IMR-90 (cell line): ENCODE measurements around the gene WDTC1. TPM values are rescaled to one million over a fixed set of nuclear protein-coding genes. Genes with fewer than 3 reads are reported as not detected.
A peak's percentile ranks its signal among the peaks of the same experiment; 100 is the strongest.

Experiments
- ATAC-seq: fragments of 200-7000 bp; cut with Tn5 transposase; 2 replicates; pipeline ENCODE4 v1.9.1; 2020; ENCODE audit warnings: low read depth, mild to moderate bottlenecking, moderate library complexity
- BruUV-seq: library from RNA; stranded (reverse); fragments of 400-500 nt; replicated peaks from 2 replicates; lab custom pipeline; 2021; lab: Mats Ljungman, UMichigan
- CTCF ChIA-PET: fragments of 300-600 bp; formaldehyde crosslinking; extraction: SDS; loops from one replicate; lab custom pipeline; 2021; ENCODE audit warnings: antibody characterized with exemption; lab: Yijun Ruan, JAX
- POLR2A ChIA-PET: fragments of 300-600 bp; sonication (Branson Sonifier 250); formaldehyde crosslinking; loops from one replicate; lab custom pipeline; 2022; ENCODE audit warnings: antibody characterized with exemption; ENCODE audit not compliant: unreplicated experiment; lab: Charles Lee
- DNase-seq: peaks from one replicate; pipeline ENCODE4 v3.0.0; 2013
- H2AFZ ChIP-seq: replicated peaks from 2 replicates; pipeline ENCODE3; 2013; ENCODE audit warnings: low read length, mild to moderate bottlenecking; ENCODE audit not compliant: poor library complexity
- H2AK5ac ChIP-seq: 2 replicates; pipeline ENCODE4 v1.6.1; 2013; ENCODE audit warnings: low read depth, low read length, inconsistent platforms
- H2AK9ac ChIP-seq: replicated peaks from 2 replicates; pipeline ENCODE3; 2013; ENCODE audit warnings: mild to moderate bottlenecking, low read depth, low read length, moderate library complexity; ENCODE audit not compliant: poor library complexity
- H2BK120ac ChIP-seq: 2 replicates; pipeline ENCODE4 v1.6.1; 2013; ENCODE audit warnings: low read depth, low read length, inconsistent platforms
- H2BK15ac ChIP-seq: 3 replicates; pipeline ENCODE4 v1.6.1; 2013; ENCODE audit warnings: low read depth, low read length, inconsistent platforms
- H2BK20ac ChIP-seq: 2 replicates; pipeline ENCODE4 v1.6.1; 2013; ENCODE audit warnings: low read depth, mild to moderate bottlenecking, inconsistent platforms, low read length, moderate library complexity
- H2BK5ac ChIP-seq: 2 replicates; pipeline ENCODE4 v1.6.1; 2013; ENCODE audit warnings: mild to moderate bottlenecking, low read depth, low read length, inconsistent platforms; ENCODE audit not compliant: poor library complexity, severe bottlenecking
- H3K14ac ChIP-seq: replicated peaks from 2 replicates; pipeline ENCODE4 v1.6.1; 2013; ENCODE audit warnings: low read depth, low read length, inconsistent platforms
- H3K18ac ChIP-seq: 2 replicates; pipeline ENCODE4 v1.6.1; 2013; ENCODE audit warnings: low read depth, low read length, control low read depth
- H3K23ac ChIP-seq: 2 replicates; pipeline ENCODE4 v1.6.1; 2013; ENCODE audit warnings: low read depth, low read length, inconsistent platforms
- H3K27ac ChIP-seq: 2 replicates; pipeline ENCODE4 v1.5.1; 2013; ENCODE audit warnings: mild to moderate bottlenecking, control low read depth, low read length; ENCODE audit not compliant: insufficient read depth
- H3K27me3 ChIP-seq: 2 replicates; pipeline ENCODE4 v1.6.1; 2013; ENCODE audit warnings: low read length; ENCODE audit not compliant: control insufficient read depth, insufficient read depth
- H3K36me3 ChIP-seq: 2 replicates; pipeline ENCODE4 v1.6.1; 2013; ENCODE audit warnings: low read length, mixed read lengths; ENCODE audit not compliant: control insufficient read depth, insufficient read depth
- H3K4ac ChIP-seq: 2 replicates; pipeline ENCODE4 v1.6.1; 2013; ENCODE audit warnings: low read depth, low read length, inconsistent platforms
- H3K4me1 ChIP-seq: 2 replicates; pipeline ENCODE4 v1.6.1; 2013; ENCODE audit warnings: low read length, mixed read lengths; ENCODE audit not compliant: control insufficient read depth, insufficient read depth
- H3K4me2 ChIP-seq: 2 replicates; pipeline ENCODE4 v1.6.1; 2013; ENCODE audit warnings: low read depth, mild to moderate bottlenecking, control low read depth, low read length, moderate library complexity
- H3K4me3 ChIP-seq: 2 replicates; pipeline ENCODE4 v1.5.1; 2013; ENCODE audit warnings: low read depth, mild to moderate bottlenecking, control low read depth, low read length, moderate library complexity; ENCODE audit not compliant: insufficient read depth
- H3K56ac ChIP-seq: 2 replicates; pipeline ENCODE4 v1.6.1; 2013; ENCODE audit warnings: low read length, inconsistent platforms; ENCODE audit not compliant: insufficient read depth; ENCODE audit errors: extremely low read depth
- H3K79me1 ChIP-seq, 2 experiments: 2 replicates each; pipeline ENCODE4 v1.6.1; 2013; ENCODE audit warnings: low read length in 2 of 2, inconsistent platforms in 1 of 2, low read depth in 1 of 2
- H3K9ac ChIP-seq: 2 replicates; pipeline ENCODE4 v1.6.1; 2013; ENCODE audit warnings: low read depth, low read length, control low read depth
- H3K9me1 ChIP-seq: 2 replicates; pipeline ENCODE4 v1.6.1; 2013; ENCODE audit warnings: low read length, inconsistent platforms; ENCODE audit not compliant: insufficient read depth
- H3K9me3 ChIP-seq: 2 replicates; pipeline ENCODE4 v1.6.1; 2013; ENCODE audit warnings: low read length; ENCODE audit not compliant: control insufficient read depth, insufficient read depth
- H4K20me1 ChIP-seq: 2 replicates; pipeline ENCODE4 v1.6.1; 2013; ENCODE audit warnings: low read length, inconsistent platforms; ENCODE audit not compliant: insufficient read depth
- H4K5ac ChIP-seq: 2 replicates; pipeline ENCODE4 v1.6.1; 2013; ENCODE audit warnings: mild to moderate bottlenecking, low read depth, low read length, control low read depth
- H4K8ac ChIP-seq, 2 experiments: 2 replicates each; pipeline ENCODE4 v1.6.1; 2013; ENCODE audit warnings: low read depth in 2 of 2, low read length in 2 of 2, control low read depth in 1 of 2, inconsistent platforms in 1 of 2
- H4K91ac ChIP-seq: 2 replicates; pipeline ENCODE4 v1.6.1; 2013; ENCODE audit warnings: low read depth, low read length, inconsistent platforms; ENCODE audit not compliant: insufficient read depth
- BHLHE40 ChIP-seq: fragments of 150-350 bp; IDR thresholded peaks from 2 replicates; pipeline ENCODE4 v1.6.1; 2016; ENCODE audit warnings: mild to moderate bottlenecking, low read depth, low read length
- CEBPB ChIP-seq: IDR thresholded peaks from 2 replicates; pipeline ENCODE4 v1.6.1; 2012; ENCODE audit warnings: low read depth, low read length, improper control_type of control experiment
- CHD1 ChIP-seq: IDR thresholded peaks from 2 replicates; pipeline ENCODE4 v1.6.1; 2012; ENCODE audit warnings: low read depth, low read length, improper control_type of control experiment
- FOS ChIP-seq: fragments of 150-350 bp; IDR thresholded peaks from 2 replicates; pipeline ENCODE4 v1.6.1; 2016; ENCODE audit warnings: low read depth, low read length
- MAFK ChIP-seq: IDR thresholded peaks from 2 replicates; pipeline ENCODE4 v1.6.1; 2012; ENCODE audit warnings: low read depth, low read length, improper control_type of control experiment
- MAZ ChIP-seq: IDR thresholded peaks from 2 replicates; pipeline ENCODE4 v1.6.1; 2012; ENCODE audit warnings: low read depth, mild to moderate bottlenecking, low read length, improper control_type of control experiment, moderate library complexity, borderline replicate concordance
- MXI1 ChIP-seq: IDR thresholded peaks from 2 replicates; pipeline ENCODE4 v1.6.1; 2012; ENCODE audit warnings: low read depth, mild to moderate bottlenecking, low read length, moderate library complexity, borderline replicate concordance
- NFE2L2 ChIP-seq: fragments of 150-350 bp; IDR thresholded peaks from 2 replicates; pipeline ENCODE4 v1.6.1; 2016; ENCODE audit warnings: low read depth, mild to moderate bottlenecking, low read length
- POLR2A ChIP-seq: IDR thresholded peaks from 2 replicates; pipeline ENCODE4 v1.6.1; 2012; ENCODE audit warnings: mild to moderate bottlenecking, low read depth, low read length
- RAD21 ChIP-seq: IDR thresholded peaks from 2 replicates; pipeline ENCODE4 v1.6.1; 2012; ENCODE audit warnings: low read length, improper control_type of control experiment
- RCOR1 ChIP-seq: IDR thresholded peaks from 2 replicates; pipeline ENCODE4 v1.6.1; 2012; ENCODE audit warnings: mild to moderate bottlenecking, low read length, improper control_type of control experiment; ENCODE audit not compliant: insufficient replicate concordance
- RFX5 ChIP-seq: IDR thresholded peaks from 2 replicates; pipeline ENCODE4 v1.8.0; 2012; ENCODE audit warnings: low read depth, mild to moderate bottlenecking, low read length, moderate library complexity
- SMC3 ChIP-seq: fragments of 150-350 bp; IDR thresholded peaks from 2 replicates; pipeline ENCODE4 v1.6.1; 2016; ENCODE audit warnings: low read depth, mild to moderate bottlenecking, antibody characterized with exemption, low read length, moderate library complexity
- WGBS, 2 experiments: methylation state at CpG; one replicate each; pipeline versions ENCODE4 v1.1.5 to v1.1.7; 2013; ENCODE audit warnings: missing lambda C conversion rate in 2 of 2; ENCODE audit not compliant: insufficient read length in 1 of 2; ENCODE audit errors: extremely low coverage in 2 of 2; 5-methylcytosine and 5-hydroxymethylcytosine counted together
- dilution Hi-C: fragments of 300-500 bp; cut with HindIII; formaldehyde crosslinking; loops from one replicate; pipeline ENCODE4 v1.14.3; 2018; ENCODE audit warnings: low sequenced_read_pairs; ENCODE audit not compliant: unreplicated experiment
- in situ Hi-C: fragments of 300-500 bp; cut with MboI; formaldehyde crosslinking; loops from 3 replicates; pipeline ENCODE4 v1.14.3; 2019; ENCODE audit warnings: low sequenced_read_pairs, inconsistent platforms, mixed read lengths
- intact Hi-C: fragments of 100-400 bp; cut with micrococcal nuclease; formaldehyde crosslinking; loops from 2 replicates; pipeline ENCODE4 v1.10.0; 2022
- polyA plus RNA-seq, 3 experiments: library from polyadenylated mRNA; depleted of rRNA; stranded (reverse); fragments of >200 nt; gene quantifications; 2 replicates each; pipeline ENCODE4 v1.2.3, GENCODE V29; 2012; ENCODE audit warnings: low replicate concordance in 1 of 3
- total RNA-seq: library from RNA; depleted of rRNA; stranded (reverse); fragments of >200 nt; gene quantifications from 2 replicates; pipeline ENCODE4 v1.2.3, GENCODE V29; 2012
- TF ChIP-seq, protein P1 (sequence below): fragments of 150-350 bp; IDR thresholded peaks from 2 replicates; pipeline ENCODE4 v1.6.1; 2016; ENCODE audit warnings: low read depth, mild to moderate bottlenecking, low read length, moderate library complexity, borderline replicate concordance
- TF ChIP-seq, protein P2 (sequence below): conservative IDR thresholded peaks from 2 replicates; pipeline ENCODE4 v1.5.1; 2012; ENCODE audit warnings: mild to moderate bottlenecking, low read depth, low read length, improper control_type of control experiment
- TF ChIP-seq, protein P3 (sequence below): fragments of 150-350 bp; IDR thresholded peaks from 2 replicates; pipeline ENCODE4 v1.6.1; 2017; ENCODE audit warnings: mild to moderate bottlenecking, antibody characterized with exemption, low read length, low read depth

WDTC1 gene
- total and polyA plus RNA-seq, 2 of the 4 experiments (the other 2 are of a cell fraction), result 9.9 to 15.2 TPM

DNA sequence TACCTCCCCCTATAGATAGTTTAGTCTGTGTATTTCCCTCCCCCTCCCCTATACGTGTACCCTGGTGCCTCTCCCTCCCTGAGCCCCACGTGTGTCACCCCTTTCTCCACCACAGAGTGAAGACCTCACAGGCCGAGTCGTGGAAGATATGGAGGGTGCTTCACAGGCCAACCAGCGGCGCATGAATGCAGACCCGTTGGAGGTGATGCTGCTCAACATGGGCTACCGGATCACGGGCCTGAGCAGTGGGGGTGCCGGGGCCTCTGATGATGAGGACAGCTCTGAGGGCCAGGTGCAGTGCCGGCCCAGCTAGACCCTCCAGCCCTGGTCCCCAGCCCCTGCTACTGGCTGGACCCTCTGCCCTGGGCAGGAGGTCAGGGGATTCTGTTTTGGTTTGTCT is 71.6 kb downstream of the WDTC1 start:
- peak overlapping the region; percentile 38 for H2AK9ac ChIP-seq
- peaks cover 6% of the 10 kb centered on the region; the same call in 1 of the 2 replicates for H3K36me3 ChIP-seq
- intact Hi-C loops (no loop called here), dilution Hi-C loops (no loop called here), in situ Hi-C loops (no loop called here)
- BruUV-seq, result no TSS peak
- H3K56ac ChIP-seq, result no peak overlapping the region
- no peak overlapping the region for H3K4me3 ChIP-seq
- H3K4ac ChIP-seq, result no peak overlapping the region
- no peak overlapping the region for H4K8ac ChIP-seq
- no peak for ATAC-seq
- no peak overlapping the region for H3K27ac ChIP-seq
- H4K91ac ChIP-seq, result no peak overlapping the region
- H2AK5ac ChIP-seq, result no peak overlapping the region
- no peak overlapping the region for H3K18ac ChIP-seq
- H2BK15ac ChIP-seq, result no peak overlapping the region
- no peaks in the 10 kb centered on the region for H3K9me3 ChIP-seq
- no peaks in the 10 kb centered on the region for H3K27me3 ChIP-seq
- POLR2A ChIA-PET, result no interaction called here
- no peak overlapping the region for H2BK120ac ChIP-seq
- no peak overlapping the region for H4K5ac ChIP-seq
- H4K20me1 ChIP-seq, result no peaks in the 10 kb centered on the region
- no peak overlapping the region for H3K9ac ChIP-seq
- H2BK20ac ChIP-seq, result no peak overlapping the region
- H3K79me1 ChIP-seq, result peaks cover 0 to 10% of the 10 kb centered on the region in 2 experiments; a peak in 2 of 4 replicates
- TF ChIP-seq POLR2A (no peak), MXI1 (no peak), RAD21 (no peak), MAZ (no peak), SMC3 (no peak), NFE2L2 (no peak), FOS (no peak), MAFK (no peak), RCOR1 (no peak), BHLHE40 (no peak), CHD1 (no peak), RFX5 (no peak), CEBPB (no peak)
- TF ChIP-seq, protein P1, sequence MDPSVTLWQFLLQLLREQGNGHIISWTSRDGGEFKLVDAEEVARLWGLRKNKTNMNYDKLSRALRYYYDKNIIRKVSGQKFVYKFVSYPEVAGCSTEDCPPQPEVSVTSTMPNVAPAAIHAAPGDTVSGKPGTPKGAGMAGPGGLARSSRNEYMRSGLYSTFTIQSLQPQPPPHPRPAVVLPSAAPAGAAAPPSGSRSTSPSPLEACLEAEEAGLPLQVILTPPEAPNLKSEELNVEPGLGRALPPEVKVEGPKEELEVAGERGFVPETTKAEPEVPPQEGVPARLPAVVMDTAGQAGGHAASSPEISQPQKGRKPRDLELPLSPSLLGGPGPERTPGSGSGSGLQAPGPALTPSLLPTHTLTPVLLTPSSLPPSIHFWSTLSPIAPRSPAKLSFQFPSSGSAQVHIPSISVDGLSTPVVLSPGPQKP, result no peak
- TF ChIP-seq, protein P2, sequence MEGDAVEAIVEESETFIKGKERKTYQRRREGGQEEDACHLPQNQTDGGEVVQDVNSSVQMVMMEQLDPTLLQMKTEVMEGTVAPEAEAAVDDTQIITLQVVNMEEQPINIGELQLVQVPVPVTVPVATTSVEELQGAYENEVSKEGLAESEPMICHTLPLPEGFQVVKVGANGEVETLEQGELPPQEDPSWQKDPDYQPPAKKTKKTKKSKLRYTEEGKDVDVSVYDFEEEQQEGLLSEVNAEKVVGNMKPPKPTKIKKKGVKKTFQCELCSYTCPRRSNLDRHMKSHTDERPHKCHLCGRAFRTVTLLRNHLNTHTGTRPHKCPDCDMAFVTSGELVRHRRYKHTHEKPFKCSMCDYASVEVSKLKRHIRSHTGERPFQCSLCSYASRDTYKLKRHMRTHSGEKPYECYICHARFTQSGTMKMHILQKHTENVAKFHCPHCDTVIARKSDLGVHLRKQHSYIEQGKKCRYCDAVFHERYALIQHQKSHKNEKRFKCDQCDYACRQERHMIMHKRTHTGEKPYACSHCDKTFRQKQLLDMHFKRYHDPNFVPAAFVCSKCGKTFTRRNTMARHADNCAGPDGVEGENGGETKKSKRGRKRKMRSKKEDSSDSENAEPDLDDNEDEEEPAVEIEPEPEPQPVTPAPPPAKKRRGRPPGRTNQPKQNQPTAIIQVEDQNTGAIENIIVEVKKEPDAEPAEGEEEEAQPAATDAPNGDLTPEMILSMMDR, result no peak
- TF ChIP-seq, protein P3, sequence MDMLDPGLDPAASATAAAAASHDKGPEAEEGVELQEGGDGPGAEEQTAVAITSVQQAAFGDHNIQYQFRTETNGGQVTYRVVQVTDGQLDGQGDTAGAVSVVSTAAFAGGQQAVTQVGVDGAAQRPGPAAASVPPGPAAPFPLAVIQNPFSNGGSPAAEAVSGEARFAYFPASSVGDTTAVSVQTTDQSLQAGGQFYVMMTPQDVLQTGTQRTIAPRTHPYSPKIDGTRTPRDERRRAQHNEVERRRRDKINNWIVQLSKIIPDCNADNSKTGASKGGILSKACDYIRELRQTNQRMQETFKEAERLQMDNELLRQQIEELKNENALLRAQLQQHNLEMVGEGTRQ, result no peak
- DNase-seq, result no peak
- no peak overlapping the region for H3K4me2 ChIP-seq
- WGBS, 2 experiments, result 87% methylated on average over 8 of the region's 11 CpGs; no CpG with 5 or more reads in 1 of the 2 experiments
- no peak overlapping the region for H2AFZ ChIP-seq
- H3K23ac ChIP-seq, result no peak overlapping the region
- H3K14ac ChIP-seq, result no peak overlapping the region
- CTCF ChIA-PET, result no interaction called here
- H2BK5ac ChIP-seq, result no peak overlapping the region
- H3K9me1 ChIP-seq, result no peaks in the 10 kb centered on the region
- peaks cover 7% of the 10 kb centered on the region for H3K4me1 ChIP-seq
